HG02885 (cell line): ENCODE results near the gene TMEM201.
"Not testable (repeated sequence)": the region's sequence is repeated elsewhere in the genome, so short reads cannot be mapped to it uniquely, and the experiment has no call there.

Experiments used
- ATAC-seq: cut with Tn5 transposase; IDR thresholded peaks from one replicate; pipeline ENCODE4 v1.9.1; 2021; ENCODE audit warnings: mild to moderate bottlenecking; ENCODE audit not compliant: unreplicated experiment, poor library complexity

Gene TMEM201

GRCh38 chr1:9588551-9589143 lies at the start of gene TMEM201:
Gene TMEM201 (plus strand): TSS chr1:9588911. CDS start chr1:9588931, 20 bp downstream.
- ATAC-seq, result peak; percentile 80

GRCh38 chr1:9539165-9539828 lies 49.4 kb upstream of the TMEM201 start, which contains the start of gene SLC25A33:
Gene SLC25A33 (plus strand): TSS chr1:9539465. CDS start chr1:9539692, 227 bp downstream.
- peak; percentile 89 for ATAC-seq

- peak; percentile 47 for ATAC-seq
These were observed 48.7 kb upstream of the TMEM201 start for GRCh38 chr1:9539829-9540550.

GRCh38 chr1:9542430-9542829 lies 46.3 kb upstream of the TMEM201 start:
- no peak for ATAC-seq

- ATAC-seq, result no peak
These were observed 43.8 kb upstream of the TMEM201 start for GRCh38 chr1:9544926-9545325.

- ATAC-seq, result no peak
These were observed 38.7 kb upstream of the TMEM201 start for GRCh38 chr1:9549955-9550546.

- ATAC-seq, result no peak
These were observed 36.7 kb upstream of the TMEM201 start for GRCh38 chr1:9551984-9552383.

GRCh38 chr1:9553736-9554144 lies 35.0 kb upstream of the TMEM201 start:
- no peak for ATAC-seq

- ATAC-seq, result no peak
These were observed 32.8 kb upstream of the TMEM201 start for GRCh38 chr1:9555942-9556341.

GRCh38 chr1:9557624-9558023 lies 31.1 kb upstream of the TMEM201 start:
- no peak for ATAC-seq

- ATAC-seq, result no peak
These were observed 30.3 kb upstream of the TMEM201 start for GRCh38 chr1:9558271-9558945.

GRCh38 chr1:9558946-9559545 lies 29.7 kb upstream of the TMEM201 start:
- ATAC-seq, result no peak

GRCh38 chr1:9559673-9560072 lies 29.0 kb upstream of the TMEM201 start:
- ATAC-seq, result no peak

- ATAC-seq, result not testable (repeated sequence)
These were observed 28.6 kb upstream of the TMEM201 start for GRCh38 chr1:9560090-9560489.

- no peak for ATAC-seq
These were observed 27.3 kb upstream of the TMEM201 start for GRCh38 chr1:9561429-9561828.

- no peak for ATAC-seq
These were observed 19.4 kb upstream of the TMEM201 start for GRCh38 chr1:9569267-9569666.

- ATAC-seq, result not testable (repeated sequence)
These were observed 17.7 kb upstream of the TMEM201 start for GRCh38 chr1:9570886-9571529.

GRCh38 chr1:9573723-9574122 lies 15.0 kb upstream of the TMEM201 start:
- no peak for ATAC-seq

- ATAC-seq, result no peak
These were observed 13.2 kb upstream of the TMEM201 start for GRCh38 chr1:9575486-9575885.

- ATAC-seq, result no peak
These were observed 11.8 kb upstream of the TMEM201 start for GRCh38 chr1:9576903-9577302.
